Loucy (cell line): ENCODE data around the gene LRBA.

Source experiments
- EZH2phosphoT487 ChIP-seq: fragments of 200-600 bp; IDR thresholded peaks from 2 replicates; pipeline ENCODE4 v1.6.1; 2018; ENCODE audit warnings: antibody characterized with exemption, mild to moderate bottlenecking, moderate library complexity, borderline replicate concordance
- TF ChIP-seq, protein P1 (sequence below): fragments of 200-600 bp; sonication (generic); conservative IDR thresholded peaks from 2 replicates; pipeline ENCODE4 v1.5.1; 2014; ENCODE audit warnings: mild to moderate bottlenecking, antibody characterized with exemption, low read length

DNA sequence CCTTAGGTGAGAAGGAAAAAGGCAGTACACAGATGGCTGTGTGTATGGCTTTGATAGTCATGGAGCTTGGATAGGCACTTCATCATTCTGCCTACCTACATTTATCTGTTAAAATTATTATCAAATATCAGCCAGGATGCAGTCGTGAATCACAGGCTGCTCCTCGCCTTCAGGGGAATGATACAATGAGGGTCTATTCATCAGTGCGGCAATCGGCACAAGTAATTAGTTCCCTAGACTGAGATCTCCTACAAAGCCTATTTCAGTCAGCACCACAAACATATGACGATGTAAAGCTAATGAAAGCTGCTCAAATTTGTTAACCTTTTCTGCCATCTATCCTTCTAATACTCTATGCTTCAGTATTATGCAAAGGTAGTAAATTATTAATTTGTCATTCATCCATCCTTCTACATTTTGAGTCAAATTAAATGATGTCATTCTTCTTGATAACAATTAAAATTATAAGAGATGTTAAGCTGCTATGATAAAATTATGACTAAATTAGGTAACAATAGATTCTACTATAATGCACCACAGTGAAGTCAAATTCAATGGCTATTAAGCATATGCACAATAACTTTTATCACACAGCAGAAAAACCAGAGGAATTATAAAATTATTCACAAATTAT, 414.2 kb downstream of the LRBA start:
- TF ChIP-seq, protein P1, sequence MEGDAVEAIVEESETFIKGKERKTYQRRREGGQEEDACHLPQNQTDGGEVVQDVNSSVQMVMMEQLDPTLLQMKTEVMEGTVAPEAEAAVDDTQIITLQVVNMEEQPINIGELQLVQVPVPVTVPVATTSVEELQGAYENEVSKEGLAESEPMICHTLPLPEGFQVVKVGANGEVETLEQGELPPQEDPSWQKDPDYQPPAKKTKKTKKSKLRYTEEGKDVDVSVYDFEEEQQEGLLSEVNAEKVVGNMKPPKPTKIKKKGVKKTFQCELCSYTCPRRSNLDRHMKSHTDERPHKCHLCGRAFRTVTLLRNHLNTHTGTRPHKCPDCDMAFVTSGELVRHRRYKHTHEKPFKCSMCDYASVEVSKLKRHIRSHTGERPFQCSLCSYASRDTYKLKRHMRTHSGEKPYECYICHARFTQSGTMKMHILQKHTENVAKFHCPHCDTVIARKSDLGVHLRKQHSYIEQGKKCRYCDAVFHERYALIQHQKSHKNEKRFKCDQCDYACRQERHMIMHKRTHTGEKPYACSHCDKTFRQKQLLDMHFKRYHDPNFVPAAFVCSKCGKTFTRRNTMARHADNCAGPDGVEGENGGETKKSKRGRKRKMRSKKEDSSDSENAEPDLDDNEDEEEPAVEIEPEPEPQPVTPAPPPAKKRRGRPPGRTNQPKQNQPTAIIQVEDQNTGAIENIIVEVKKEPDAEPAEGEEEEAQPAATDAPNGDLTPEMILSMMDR = no peak
- no peak for TF ChIP-seq EZH2phosphoT487
